ENCODE results near the gene C1orf50. TPM values are rescaled to one million over a fixed set of nuclear protein-coding genes. Genes with fewer than 3 reads are reported as not detected.

Gene C1orf50
- total RNA-seq, 6 donors from 2014 or later, result 0.55 to 7.4 (median 2.5) TPM

- WGBS, 2 donors, result 1 to 7% methylated on average over 9 to 51 of the region's 66 CpGs
- TF ChIP-seq EP300 (IDR thresholded peaks at IDR 0.05), result peak in 1 of 4 donors; percentile 32
- no peak for TF ChIP-seq CTCF (IDR thresholded peaks at IDR 0.05)
- peak in 3 of 4 donors; percentile 8 to 70 (median 61) for TF ChIP-seq POLR2A (IDR thresholded peaks at IDR 0.05)
- peak; percentile 47 to 54 for TF ChIP-seq POLR2AphosphoS5 (IDR thresholded peaks at IDR 0.05)
- ATAC-seq (ENCODE audit: low FRiP score in 2 of 2) (peak; percentile 98 to 100), DNase-seq (peak; percentile 94 to 99)
- Histone ChIP-seq H3K36me3 (no peaks in the 10 kb centered on the region), H3K9me3 (no peaks in the 10 kb centered on the region), H3K27me3 (no peaks in the 10 kb centered on the region), H3K4me3 (peak within 1 kb of the TSS; percentile 44 to 75 (median 66)), H3K4me1 (peaks cover 17 to 26% (median 20%) of the 10 kb centered on the region in 4 donors), H3K27ac (peak within 1 kb of the TSS; percentile 97 to 98 (median 98))
Observed at GRCh38 chr1:42816585-42817439, 49.8 kb downstream of the C1orf50 start, which contains the start of the genes ERMAP and SVBP. Gene ERMAP, plus strand, starts transcription at chr1:42817122. Its CDS starts 13,327 bp downstream, at chr1:42830449. Gene SVBP, minus strand, starts transcription at chr1:42817397. Its CDS starts 853 bp downstream, at chr1:42816544.

GRCh38 chr1:42817440-42817767 lies 50.4 kb downstream of the C1orf50 start:
- Histone ChIP-seq H3K4me1 (peaks cover 17 to 30% (median 23%) of the 10 kb centered on the region in 4 donors), H3K9me3 (no peaks in the 10 kb centered on the region), H3K27ac (peak overlapping the region; percentile 97 to 98 (median 98)), H3K36me3 (no peaks in the 10 kb centered on the region), H3K27me3 (no peaks in the 10 kb centered on the region), H3K4me3 (peak overlapping the region; percentile 34 to 75 (median 66))
- TF ChIP-seq POLR2A (IDR thresholded peaks at IDR 0.05) (no peak), EP300 (IDR thresholded peaks at IDR 0.05) (no peak), CTCF (IDR thresholded peaks at IDR 0.05) (no peak), POLR2AphosphoS5 (IDR thresholded peaks at IDR 0.05) (no peak)
- DNase-seq, result no peak
- 0 to 2% methylated on average over 8 to 11 of the region's 13 CpGs for WGBS, 2 donors
- ATAC-seq (ENCODE audit: low FRiP score in 2 of 2), result no peak

DNA sequence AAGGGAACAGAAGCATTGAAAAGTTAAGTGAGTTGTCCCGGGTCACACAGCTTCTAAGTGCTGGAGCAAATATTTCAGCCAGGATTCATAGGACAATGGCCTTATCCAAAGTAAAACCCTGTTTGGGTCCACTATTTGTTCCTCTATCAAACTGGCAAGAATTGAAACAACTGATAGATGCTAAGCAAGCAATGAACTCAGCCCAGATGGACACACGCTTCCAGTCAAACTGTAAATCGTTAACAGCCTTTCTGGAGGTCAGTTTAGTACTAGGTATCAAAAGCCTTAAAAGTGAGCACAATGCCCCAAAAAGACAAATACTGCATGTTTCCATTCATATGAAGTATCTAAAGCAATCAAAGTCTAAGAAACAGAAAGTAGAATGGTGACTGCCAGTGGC lies 50.9 kb downstream of the C1orf50 start:
- whole genome bisulfite sequencing, 2 donors, result 95% methylated on average over 3 of the region's 3 CpGs
- TF ChIP-seq POLR2AphosphoS5 (IDR thresholded peaks at IDR 0.05) (no peak), EP300 (IDR thresholded peaks at IDR 0.05) (no peak), CTCF (IDR thresholded peaks at IDR 0.05) (no peak), POLR2A (IDR thresholded peaks at IDR 0.05) (no peak)
- Histone ChIP-seq H3K27me3 (no peaks in the 10 kb centered on the region), H3K4me1 (peaks cover 20 to 30% (median 26%) of the 10 kb centered on the region in 4 donors), H3K4me3 (peak overlapping the region in 2 of 4 donors; percentile 63 to 75), H3K36me3 (no peaks in the 10 kb centered on the region), H3K9me3 (no peaks in the 10 kb centered on the region), H3K27ac (peak overlapping the region in 1 of 4 donors; percentile 98)
- DNase-seq (no peak), ATAC-seq (ENCODE audit: low FRiP score in 2 of 2) (no peak)

DNA sequence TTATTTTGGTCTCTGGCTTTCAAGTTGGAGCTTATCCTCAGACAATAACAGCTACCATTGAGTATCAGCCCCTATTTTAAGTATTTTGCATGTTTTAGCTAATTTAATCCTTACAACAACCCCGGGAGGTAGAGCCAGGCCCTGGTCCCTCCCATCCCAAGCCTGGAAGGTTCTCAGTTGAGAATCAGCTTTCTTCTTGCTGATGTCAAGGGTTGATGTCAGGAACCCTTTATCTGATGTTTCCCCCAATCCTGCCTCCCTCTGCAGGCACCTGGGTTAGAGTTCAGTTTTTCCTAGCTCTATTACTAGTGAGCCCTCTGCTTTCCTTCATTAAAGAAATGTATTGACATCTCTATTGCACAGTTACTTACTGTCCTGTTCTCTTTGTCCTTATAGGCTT lies 53.8 kb downstream of the C1orf50 start:
- ATAC-seq (ENCODE audit: low FRiP score in 2 of 2) (no peak), DNase-seq (no peak)
- Histone ChIP-seq H3K4me1 (peaks cover 20 to 30% (median 25%) of the 10 kb centered on the region in 4 donors), H3K9me3 (no peaks in the 10 kb centered on the region), H3K36me3 (no peaks in the 10 kb centered on the region), H3K27me3 (no peaks in the 10 kb centered on the region), H3K27ac (no peak overlapping the region), H3K4me3 (no peak overlapping the region)
- TF ChIP-seq POLR2AphosphoS5 (IDR thresholded peaks at IDR 0.05) (no peak), CTCF (IDR thresholded peaks at IDR 0.05) (no peak), POLR2A (IDR thresholded peaks at IDR 0.05) (no peak), EP300 (IDR thresholded peaks at IDR 0.05) (no peak)
- WGBS, 2 donors, result 79 to 100% methylated on average over 1 of the region's 1 CpG

Measured in upper lobe of left lung (tissue), 6 donors.